NCI-H187 (cell line): Measurements from ENCODE around the gene JAGN1.
"Not testable (repeated sequence)": the region's sequence is repeated elsewhere in the genome, so short reads cannot be mapped to it uniquely, and the experiment has no call there.

Source experiments
- DNase-seq, 2 experiments: peaks; one replicate each; lab custom pipeline; 2025; lab: John Stamatoyannopoulos, UW

JAGN1 gene

DNA sequence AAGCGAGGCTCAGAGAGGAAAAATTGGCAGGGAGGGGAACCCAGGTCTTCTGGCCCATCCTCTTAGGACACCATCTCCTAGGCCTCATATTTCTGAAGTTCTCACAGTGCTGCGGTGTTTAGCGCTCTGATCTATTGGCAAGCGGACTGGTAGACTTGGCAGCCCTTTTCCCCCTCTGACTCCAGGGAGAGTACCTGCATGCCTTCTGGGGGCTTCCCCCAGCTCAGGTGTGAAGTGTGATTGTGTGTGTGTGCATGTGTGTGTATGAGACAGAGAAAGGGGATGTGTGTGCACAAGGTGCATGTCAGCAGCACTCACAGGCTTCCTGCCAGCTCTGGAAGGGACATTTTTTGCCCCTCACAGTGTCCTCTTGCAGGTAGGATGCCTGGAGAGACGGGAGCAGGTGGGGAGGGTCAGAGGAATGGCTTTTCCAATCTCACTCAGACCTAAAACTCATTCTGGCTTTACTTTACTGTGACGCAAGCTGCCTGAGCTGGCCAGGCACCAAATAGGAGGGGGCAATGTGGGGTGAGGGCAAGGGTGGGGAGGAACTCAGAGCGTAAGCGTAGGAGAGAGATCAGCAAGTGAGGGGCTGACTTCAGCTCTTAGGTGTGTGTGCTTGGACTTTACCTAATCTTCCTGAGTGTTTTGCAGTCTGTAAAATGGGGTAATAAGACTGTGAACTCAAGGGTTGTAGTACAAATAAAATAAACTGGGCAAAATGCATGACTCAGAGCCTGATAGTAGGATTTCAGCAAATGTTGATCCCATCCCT lies 8.2 kb downstream of the JAGN1 start:
- DNase-seq, result no peak

DNA sequence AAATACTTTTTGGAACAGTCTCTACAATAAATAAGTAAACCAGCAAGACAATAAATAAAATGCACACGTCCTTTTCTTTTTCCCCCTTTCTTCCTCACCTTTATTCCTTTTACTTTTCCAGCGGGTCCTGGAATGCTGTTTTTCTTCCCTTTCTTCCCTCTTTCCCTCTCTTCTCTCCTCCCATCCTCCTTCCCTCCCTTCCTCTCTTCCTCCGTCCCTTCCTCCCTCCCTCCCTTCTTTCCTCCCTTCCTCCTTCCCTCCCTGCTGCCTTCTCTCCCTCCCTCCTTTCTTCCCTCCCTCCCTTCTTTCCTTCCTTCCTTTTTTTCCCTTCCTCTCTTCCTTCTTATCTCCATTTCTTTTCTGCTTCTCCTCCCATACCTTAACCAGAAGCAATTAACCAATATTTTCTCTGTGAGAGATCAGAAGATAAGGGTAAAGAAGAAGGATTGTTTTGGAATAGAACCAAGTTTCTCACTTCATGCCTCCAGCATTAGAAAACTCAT lies 8.9 kb downstream of the JAGN1 start:
- DNase-seq, result no peak

DNA sequence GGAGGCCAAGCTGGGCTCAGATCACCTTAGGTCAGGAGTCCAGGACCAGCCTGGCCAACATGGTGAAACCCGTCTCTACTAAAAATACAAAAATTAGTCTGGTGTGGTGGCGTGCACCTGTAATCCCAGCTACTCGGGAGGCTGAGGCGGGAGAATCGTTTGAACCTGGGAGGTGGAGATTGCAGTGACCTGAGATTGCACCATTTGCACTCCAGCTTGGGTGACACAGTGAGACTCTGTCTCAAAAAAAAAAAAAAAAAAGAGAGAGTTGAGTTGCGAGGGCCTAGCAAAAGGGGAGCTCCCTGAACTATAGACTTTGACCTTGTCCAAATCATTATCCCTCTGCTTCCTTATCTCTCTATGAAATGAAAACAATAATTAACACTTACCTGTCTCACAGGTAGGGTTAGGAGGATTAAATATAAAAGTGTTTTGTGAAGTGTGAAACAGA lies 10.6 kb downstream of the JAGN1 start:
- not testable (repeated sequence) for DNase-seq

DNA sequence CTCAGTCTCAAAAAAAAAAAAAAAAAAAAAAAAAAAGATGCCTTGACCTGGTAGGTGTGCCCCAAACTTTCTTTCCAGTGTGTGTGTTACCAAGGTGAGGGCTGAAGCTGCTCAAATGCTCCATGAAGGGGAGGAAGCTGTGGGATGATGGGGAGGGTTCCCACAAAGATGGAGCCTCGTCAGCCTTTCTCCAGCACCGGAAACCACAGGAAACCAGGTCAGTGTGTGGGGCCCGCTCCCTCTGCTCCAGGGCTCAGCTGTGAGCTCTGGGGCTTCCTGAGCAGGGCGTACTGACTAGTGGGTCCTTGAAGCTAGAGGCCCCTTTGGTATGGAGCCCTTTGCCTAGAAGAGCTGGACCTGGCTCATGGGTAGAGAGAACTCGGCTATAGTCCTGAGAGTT lies 11.6 kb downstream of the JAGN1 start:
- no peak for DNase-seq

DNA sequence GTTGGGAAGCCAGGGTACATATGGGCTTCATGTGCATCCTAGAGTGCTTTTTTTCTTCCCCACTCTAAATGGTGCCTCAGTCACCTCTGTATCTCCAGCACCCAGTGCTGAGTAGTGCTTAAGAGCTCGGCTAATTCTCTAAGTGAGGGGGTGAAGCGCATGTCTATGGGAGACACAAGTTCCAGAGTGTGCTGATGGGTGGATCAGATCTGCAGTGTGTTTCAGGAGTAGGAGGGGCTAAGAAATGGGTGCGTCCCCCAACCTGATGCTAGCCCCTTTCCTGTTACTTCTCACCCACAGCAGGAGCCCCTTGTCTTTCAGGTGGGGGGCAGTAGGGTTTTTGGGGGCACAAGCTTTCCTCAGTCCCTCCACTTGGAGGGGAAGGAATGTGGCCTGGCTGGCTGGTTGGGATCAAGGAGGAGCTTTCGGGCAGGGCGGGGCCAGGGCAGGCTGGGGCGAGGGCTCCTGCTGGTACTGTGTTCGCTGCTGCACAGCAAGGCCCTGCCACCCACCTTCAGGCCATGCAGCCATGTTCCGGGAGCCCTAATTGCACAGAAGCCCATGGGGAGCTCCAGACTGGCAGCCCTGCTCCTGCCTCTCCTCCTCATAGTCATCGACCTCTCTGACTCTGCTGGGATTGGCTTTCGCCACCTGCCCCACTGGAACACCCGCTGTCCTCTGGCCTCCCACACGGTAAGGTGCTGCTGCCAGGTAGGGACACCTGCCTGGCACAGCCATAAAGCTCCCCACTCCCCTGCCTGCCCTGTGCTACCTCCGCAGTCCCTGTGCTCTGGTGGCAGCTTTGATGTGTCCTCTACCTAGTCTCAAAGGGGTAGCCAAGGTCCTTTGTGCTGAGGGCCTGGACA lies 12.2 kb downstream of the JAGN1 start, which contains the start of gene IL17RE:
Gene IL17RE, plus strand, starts transcription at position 477 of the 866 bp plus-strand sequence. Its CDS starts 85 bp downstream, at position 562.
- DNase-seq, result no peak

DNA sequence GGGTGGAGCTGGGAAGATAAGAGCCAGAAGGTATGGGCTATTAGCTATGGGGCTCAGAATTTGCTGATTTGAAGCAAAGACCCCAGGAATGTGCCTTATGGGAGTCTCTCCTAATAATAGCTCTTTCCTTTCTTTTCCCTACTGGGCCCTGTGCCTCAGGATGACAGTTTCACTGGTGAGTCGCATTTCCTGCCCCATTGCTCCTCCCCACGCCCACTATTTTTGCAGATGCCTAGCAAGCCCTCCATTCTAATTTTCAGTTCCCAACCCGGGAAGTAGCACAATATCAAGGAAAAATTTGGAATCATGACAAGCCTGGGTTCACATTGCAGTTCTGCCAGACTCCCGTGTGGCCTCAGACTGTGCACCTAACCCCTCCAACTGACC lies 12.8 kb downstream of the JAGN1 start:
- DNase-seq, result no peak

DNA sequence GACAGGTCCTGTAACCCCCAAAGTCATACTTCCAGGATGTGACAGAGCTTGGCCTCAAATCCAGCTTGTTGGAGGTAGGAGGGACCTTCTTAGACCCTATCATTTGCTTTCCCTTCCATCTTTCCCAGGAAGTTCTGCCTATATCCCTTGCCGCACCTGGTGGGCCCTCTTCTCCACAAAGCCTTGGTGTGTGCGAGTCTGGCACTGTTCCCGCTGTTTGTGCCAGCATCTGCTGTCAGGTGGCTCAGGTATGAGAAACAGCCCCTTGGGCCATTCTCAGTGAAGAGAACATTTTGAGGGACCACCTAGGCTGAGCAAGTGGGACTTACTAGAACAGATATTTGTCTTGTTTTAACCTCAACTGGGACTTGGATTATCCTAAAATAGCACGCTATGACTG lies 13.5 kb downstream of the JAGN1 start:
- DNase-seq, result no peak

DNA sequence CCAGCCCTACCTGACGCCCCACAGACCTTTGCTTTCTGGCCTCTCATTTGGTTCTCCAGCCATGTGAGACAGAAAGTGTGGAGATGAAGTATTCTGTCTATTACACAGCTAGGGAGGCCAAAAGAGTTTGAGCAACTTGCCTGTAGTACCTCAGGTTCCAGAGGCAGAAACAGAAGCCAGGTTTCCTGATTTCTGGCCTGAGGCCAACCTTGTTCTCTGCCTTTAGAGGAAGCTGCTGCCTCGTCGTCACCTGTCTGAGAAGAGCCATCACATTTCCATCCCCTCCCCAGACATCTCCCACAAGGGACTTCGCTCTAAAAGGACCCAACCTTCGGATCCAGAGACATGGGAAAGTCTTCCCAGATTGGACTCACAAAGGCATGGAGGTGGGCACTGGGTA lies 16.1 kb downstream of the JAGN1 start:
- no peak for DNase-seq

DNA sequence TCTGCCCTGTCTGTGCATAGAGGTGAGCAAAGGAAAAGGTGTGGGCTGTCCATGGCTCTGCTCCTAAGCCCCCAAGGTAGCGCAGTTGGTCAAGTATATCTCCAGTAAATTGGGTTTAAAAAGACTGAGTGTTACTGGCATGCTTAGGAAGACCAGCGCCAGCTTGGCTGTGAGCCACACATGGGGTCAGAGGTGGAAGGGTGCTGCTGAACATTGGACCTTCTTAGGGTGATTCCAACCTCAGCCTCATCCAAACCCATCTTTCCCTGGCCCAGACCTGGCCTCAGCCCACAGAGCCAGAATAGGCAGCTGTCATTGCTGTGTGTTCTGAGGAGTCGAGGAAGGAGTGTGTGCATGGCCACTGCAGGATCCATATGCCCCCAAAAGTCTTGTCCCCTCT lies 17.9 kb downstream of the JAGN1 start:
- DNase-seq, result no peak

DNA sequence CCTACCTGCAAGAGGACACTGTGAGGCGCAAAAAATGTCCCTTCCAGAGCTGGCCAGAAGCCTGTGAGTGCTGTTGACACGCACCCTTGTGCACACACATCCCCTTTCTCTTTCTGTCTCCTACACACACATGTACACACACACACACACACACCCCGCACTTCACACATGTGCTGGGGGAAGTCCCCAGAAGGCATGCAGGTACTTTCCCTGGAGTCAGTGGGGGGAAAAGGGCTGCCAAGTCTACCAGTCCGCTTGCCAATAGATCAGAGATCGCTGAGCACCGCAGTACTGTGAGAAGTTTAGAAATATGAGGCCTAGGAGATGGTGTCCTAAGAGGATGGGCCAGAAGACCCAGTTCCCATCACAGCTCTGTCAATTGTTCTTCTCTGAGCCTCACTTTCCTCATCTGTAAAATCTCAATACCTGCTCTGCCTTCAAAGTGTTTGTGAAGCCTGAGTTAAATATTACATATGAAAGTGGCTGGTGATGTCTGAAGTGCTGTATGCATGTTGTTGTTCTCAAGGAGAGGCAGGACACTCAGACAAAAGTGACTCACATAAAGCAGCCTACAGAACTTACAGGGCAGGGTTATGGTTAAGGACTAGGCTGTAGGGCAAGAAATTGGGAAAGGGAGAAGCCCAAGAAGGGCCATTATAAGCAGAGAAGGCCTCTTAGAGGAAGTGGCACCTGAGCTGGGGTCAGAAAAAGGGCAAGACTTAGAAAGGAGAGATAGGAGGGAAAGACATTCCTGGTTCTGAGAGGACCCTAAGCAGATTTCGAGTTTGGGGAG lies 19.0 kb downstream of the JAGN1 start:
- DNase-seq, result no peak

DNA sequence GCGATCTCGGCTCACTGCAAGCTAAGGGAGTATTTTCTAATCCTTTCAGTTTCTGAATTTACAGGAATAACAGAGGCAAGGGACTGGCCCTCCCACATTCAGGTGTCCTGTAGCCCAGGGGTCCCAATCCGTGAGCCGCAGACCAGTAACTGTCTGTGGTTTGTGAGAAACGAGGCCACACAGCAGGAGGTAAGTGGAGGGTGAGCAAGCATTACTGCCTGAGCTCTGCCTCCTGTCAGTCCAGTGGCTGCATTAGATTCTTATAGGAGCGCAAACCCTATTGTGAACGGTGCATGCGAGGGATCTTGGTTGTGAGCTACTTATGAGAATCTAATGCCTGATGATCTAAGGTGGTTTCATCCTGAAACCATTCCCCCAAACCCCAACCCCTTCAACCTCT lies 21.5 kb downstream of the JAGN1 start:
- DNase-seq, result no peak

DNA sequence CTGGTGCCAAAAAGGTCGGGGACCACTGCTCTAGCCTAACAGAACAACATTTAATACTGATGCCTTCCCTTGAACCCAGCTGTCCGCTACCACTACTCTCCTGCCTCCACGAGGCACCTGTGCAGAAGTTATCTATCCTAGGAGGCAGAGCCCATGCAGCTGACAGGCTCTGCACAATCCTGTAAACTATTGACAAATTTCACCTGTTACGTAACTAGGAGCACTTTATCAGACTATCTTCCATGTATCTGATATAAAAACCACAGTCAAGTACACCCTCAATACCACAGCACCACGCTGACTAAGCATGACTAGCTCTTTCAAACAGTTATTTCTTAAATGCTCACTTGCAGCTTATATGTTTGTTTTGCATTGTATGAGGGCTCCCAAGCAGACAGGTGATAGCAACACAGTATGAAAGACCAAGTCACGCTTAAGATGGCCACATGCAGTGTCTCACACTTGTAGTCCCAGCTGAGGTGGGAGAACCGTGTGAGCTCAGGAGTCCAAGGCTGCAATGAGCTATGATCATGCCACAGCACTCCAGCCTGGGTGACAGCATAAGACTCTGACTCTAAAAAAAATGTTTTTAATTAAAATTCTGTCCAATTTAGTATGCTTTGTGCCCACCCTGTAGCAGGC lies 22.0 kb downstream of the JAGN1 start:
- DNase-seq, result no peak

DNA sequence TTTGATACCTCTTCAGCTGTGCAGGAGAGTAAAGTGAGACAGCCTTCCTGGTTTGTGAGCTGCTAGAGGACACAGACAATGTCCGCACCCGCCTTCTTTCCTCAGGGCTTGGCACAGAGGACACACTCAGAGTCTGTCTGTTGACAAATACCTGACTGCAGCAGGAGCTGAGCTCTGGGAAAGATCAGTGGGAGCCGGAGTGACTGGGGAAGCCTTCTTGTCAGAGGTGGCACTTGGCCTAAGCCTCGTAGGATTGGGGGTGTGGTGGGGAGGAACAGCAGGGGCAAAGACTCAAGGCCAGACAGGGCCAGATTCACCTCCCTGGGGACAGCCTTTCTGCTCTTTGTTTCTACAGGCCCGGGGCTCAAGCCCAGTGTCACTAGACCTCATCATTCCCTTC lies 23.2 kb downstream of the JAGN1 start:
- no peak for DNase-seq

DNA sequence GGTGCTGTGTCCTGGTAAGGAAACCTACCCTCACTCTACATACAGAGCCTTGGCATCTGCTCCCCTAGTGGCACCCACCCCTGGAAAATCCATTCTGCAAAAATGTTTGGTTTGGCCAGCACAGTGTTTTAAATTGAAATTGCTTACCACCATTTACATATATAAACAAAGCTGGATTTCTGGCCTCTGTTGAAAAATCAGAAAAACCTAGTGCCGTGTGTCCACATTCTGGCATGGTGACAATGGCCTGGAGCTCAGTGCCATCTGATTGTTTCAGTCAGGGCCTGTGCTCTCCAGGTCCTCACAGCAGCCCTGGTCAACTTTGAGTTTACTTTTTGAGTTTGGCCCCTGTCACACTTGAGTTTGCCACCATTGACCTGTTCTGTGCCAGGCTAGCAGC lies 23.6 kb downstream of the JAGN1 start:
- DNase-seq, result no peak

DNA sequence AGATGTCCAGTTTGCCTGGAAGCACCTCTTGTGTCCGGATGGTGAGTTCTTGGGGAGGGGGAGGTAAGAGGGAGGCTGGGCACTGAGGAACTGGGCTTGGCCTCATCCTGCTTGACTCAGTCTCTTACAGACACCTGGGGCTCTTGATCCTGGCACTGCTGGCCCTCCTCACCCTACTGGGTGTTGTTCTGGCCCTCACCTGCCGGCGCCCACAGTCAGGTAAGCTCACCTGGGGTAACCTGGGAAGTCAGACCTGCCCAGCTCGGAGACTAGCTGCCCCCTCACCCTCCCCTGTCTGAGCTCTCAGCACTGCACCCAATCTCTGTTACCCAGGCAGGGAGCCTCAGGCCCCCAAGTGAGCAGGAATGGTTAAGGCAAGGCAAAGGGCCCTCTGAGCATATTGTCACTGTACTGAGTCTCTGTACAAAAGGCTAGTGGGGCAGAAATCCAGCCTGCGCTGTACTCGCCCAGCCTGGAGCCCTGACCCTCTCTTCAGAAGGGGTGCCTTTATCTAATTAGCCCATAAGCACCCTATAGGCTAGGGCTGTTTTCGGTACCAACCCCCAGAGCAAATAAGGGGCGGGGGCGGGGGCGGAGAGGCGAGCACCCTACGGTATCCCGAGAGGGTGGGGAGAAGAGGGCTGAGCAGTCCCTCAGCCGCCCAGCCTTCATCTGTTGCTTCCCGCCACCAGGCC lies 24.3 kb downstream of the JAGN1 start:
- no peak for DNase-seq

DNA sequence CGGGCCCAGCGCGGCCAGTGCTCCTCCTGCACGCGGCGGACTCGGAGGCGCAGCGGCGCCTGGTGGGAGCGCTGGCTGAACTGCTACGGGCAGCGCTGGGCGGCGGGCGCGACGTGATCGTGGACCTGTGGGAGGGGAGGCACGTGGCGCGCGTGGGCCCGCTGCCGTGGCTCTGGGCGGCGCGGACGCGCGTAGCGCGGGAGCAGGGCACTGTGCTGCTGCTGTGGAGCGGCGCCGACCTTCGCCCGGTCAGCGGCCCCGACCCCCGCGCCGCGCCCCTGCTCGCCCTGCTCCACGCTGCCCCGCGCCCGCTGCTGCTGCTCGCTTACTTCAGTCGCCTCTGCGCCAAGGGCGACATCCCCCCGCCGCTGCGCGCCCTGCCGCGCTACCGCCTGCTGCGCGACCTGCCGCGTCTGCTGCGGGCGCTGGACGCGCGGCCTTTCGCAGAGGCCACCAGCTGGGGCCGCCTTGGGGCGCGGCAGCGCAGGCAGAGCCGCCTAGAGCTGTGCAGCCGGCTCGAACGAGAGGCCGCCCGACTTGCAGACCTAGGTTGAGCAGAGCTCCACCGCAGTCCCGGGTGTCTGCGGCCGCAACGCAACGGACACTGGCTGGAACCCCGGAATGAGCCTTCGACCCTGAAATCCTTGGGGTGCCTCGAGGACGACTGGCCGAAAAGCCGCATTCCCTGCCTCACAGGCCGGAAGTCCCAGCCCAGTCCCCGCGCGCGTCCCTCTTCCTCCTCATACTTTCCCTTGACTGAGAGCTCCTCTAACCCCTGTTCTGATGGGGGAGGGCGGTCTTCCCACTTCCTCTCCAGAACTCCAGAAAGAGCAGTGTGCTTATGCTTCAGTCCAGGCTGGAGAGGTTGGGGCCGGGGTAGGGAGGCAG lies 25.1 kb downstream of the JAGN1 start:
- no peak for DNase-seq

DNA sequence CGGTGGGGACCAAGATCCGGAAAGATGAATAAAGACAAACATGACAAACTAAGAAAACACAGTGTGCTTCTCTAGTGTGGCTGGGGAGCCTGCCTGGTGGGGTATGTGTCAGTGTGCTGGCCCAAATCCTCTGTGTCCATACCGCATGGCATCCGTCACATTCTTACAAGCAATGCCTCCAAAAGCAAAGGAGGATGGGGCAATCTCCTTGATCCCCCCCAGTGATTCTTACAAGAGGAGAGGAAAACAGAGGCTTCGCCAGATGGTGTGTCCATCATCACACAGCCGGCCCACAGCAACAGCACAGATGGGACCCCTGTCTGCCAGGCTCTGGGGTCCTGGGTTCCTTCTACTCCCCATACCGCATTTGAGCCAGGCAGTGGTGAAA lies 25.9 kb downstream of the JAGN1 start:
- DNase-seq, result no peak

DNA sequence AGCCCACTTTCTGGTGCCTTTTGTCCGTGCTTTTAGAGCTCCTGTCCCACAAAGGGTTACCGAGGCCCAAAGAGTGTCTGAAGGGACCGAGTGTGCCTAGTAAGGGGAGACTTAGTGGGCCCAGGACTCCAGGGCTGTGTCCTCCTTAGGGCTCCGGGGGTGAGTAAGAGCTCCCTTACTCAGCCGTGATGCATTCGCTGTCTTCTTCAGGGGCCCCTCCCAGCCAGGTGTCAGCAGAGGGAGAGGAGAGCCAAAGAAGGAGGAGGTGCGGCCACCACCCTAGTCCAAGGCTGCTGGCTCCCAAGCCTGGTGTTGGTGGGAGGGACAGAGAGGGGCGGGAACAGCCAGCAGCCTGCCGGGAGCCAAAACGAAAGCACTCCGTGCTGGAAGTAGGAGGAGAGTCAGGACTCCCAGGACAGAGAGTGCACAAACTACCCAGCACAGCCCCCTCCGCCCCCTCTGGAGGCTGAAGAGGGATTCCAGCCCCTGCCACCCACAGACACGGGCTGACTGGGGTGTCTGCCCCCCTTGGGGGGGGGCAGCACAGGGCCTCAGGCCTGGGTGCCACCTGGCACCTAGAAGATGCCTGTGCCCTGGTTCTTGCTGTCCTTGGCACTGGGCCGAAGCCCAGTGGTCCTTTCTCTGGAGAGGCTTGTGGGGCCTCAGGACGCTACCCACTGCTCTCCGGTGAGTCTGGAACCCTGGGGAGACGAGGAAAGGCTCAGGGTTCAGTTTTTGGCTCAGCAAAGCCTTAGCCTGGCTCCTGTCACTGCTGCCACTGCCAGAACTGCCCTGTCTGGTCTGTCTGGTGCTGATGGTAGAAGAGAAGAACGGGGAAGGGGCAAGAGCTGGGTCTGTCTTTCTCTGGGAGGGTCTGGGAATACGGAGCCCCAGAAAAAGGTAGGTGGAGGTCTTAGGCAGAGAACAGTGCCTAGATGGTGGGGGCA lies 26.6 kb downstream of the JAGN1 start, which contains the start of gene IL17RC:
Gene IL17RC, plus strand, starts transcription at position 365 of the 947 bp plus-strand sequence. Its CDS starts 218 bp downstream, at position 583.
- DNase-seq, result peak; percentile 31 to 52

DNA sequence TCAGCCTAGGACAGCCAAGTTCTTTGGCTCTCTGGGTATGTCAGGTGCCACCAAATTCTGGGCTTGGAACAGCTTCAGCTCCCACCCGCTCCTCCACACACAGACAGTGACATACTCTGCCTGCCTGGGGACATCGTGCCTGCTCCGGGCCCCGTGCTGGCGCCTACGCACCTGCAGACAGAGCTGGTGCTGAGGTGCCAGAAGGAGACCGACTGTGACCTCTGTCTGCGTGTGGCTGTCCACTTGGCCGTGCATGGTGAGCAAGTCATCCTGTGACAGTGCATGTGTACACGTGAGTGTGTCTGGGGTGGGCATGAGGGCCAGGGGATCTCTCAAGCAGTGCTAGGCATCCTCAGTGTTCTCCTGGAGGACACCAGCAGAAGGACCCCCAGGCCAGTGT lies 27.4 kb downstream of the JAGN1 start:
- DNase-seq, result no peak
